Measurements from ENCODE around the gene PFN4.
A peak's percentile ranks its signal among the peaks of the same experiment; 100 is the strongest.

PFN4 gene

DNA sequence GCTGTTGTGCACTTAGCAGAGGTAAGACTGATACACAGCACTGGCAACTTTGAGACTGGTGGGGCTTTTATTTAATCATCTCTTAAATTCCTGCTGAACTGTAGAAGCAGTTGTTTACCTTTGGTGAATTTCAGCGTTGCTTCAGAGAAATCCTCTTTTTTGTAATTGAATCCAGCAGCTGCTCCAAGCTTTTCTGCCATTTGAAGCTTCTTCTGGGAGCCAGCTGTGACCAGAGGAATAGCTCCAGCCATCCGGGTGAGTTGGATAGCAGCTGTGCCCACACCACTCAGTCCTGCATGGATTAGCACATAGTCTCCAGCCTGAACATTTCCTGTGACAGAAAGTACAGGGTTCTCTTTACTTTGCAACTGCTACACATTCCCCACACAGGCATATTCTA lies 42.4 kb downstream of the PFN4 start:
- peaks cover 15% of the 10 kb centered on the region for H3K4me1 ChIP-seq (ENCODE audit: control insufficient read depth, insufficient read depth, low read length, unreplicated experiment)
- H3K27ac ChIP-seq (ENCODE audit: low read depth, low read length): no peak overlapping the region
- H3K27me3 ChIP-seq (ENCODE audit: insufficient read depth, low read length): no peaks in the 10 kb centered on the region
- H3K79me2 ChIP-seq (ENCODE audit: control insufficient read depth, insufficient read depth, low read length, unreplicated experiment): peaks cover 13% of the 10 kb centered on the region
- H3K36me3 ChIP-seq (ENCODE audit: insufficient read depth, low read length): no peaks in the 10 kb centered on the region
- no peak overlapping the region for H3K4me3 ChIP-seq (ENCODE audit: low read depth, low read length)
- H2AFZ ChIP-seq (ENCODE audit: low read length, unreplicated experiment): no peak overlapping the region

DNA sequence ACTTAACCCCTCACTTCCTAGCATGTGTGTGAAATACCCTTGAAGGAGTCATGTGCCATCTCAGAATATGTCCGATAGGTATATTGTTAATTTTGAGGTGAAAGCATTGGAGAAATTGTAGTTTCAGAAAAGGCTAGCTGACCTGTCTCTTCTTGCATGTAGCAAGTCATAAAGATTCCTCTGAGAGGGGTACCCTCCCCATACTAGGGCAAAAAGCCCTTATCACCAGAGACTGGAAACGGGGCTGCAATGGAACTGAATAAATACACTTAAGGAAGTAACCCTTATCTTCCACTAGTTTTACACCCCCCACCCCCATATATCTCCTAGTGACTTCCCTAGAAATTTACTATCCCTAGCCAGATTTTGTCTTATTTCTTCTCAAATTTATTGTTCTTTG lies 45.3 kb downstream of the PFN4 start:
- peaks cover 10% of the 10 kb centered on the region for H3K36me3 ChIP-seq (ENCODE audit: insufficient read depth, low read length)

DNA sequence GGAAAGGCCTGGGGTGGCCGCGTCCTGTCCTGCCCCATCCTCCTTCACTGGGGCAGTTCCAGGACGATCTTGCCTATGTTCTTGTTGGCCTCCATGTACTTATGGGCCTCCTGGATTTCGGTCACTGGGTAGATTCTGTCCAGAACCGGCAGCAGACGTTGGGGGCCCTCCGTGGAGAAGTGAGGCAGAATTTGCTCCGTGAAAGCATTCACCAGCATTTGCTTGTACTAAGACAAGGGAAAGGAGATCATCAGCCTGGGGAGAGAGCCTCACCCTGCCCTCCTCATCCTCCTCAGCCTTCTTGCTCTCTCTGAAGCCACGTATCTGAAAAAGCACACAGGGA lies 45.6 kb downstream of the PFN4 start:
- peaks cover 16% of the 10 kb centered on the region for H3K4me1 ChIP-seq (ENCODE audit: control insufficient read depth, insufficient read depth, low read length, unreplicated experiment)
- H3K27me3 ChIP-seq (ENCODE audit: insufficient read depth, low read length): no peaks in the 10 kb centered on the region
- H3K79me2 ChIP-seq (ENCODE audit: control insufficient read depth, insufficient read depth, low read length, unreplicated experiment): peaks cover 34% of the 10 kb centered on the region
- H2AFZ ChIP-seq (ENCODE audit: low read length, unreplicated experiment): peak overlapping the region; percentile 77
- no peak overlapping the region; the same call in 1 of the 2 replicates for H3K27ac ChIP-seq (ENCODE audit: low read depth, low read length)
- H3K4me3 ChIP-seq (ENCODE audit: low read depth, low read length): peak overlapping the region; percentile 84
- H3K36me3 ChIP-seq (ENCODE audit: insufficient read depth, low read length): peaks cover 14% of the 10 kb centered on the region

More for the DNA sequence above, 45.3 kb downstream of the PFN4 start:
- Histone ChIP-seq H2AFZ (ENCODE audit: low read length, unreplicated experiment) (peak overlapping the region; percentile 77), H3K27ac (ENCODE audit: low read depth, low read length) (no peak overlapping the region), H3K27me3 (ENCODE audit: insufficient read depth, low read length) (no peaks in the 10 kb centered on the region), H3K79me2 (ENCODE audit: control insufficient read depth, insufficient read depth, low read length, unreplicated experiment) (peaks cover 32% of the 10 kb centered on the region), H3K4me3 (ENCODE audit: low read depth, low read length) (peak overlapping the region; percentile 84), H3K4me1 (ENCODE audit: control insufficient read depth, insufficient read depth, low read length, unreplicated experiment) (peaks cover 19% of the 10 kb centered on the region)

DNA sequence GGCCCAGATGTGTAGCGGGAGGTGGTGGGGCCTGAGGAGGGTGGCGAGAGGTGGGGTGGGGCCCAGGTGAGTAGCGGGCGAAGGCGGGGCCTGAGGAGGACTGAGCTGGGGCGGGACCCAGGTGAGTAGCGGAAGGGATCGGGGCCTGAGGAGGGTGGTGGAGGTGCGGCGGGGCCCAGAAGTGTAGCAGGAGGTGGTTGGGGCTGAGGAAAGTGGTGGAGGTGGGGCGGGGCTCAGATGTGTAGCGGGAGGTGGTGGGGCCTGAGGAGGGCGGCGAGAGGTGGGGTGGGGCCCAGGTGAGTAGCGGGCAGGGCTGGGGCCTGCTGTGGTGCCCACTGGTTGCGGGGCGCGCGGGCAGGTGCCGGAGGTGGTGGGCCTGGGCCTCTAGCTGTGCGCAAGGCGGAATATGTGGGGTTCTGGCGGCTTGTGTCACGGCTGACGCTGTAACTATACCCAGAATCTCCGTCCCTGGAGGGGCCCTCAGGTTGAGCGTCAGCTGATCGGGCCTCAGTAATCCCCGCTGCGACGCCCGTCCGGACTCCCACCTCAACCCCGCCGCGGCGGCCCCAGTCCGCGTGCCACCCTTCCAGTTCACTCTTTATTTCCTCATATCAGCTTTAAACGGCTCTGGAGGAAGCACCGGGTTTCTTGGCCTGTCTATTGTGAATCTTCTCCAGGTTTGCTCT lies 46.1 kb downstream of the PFN4 start:
- Histone ChIP-seq H3K4me3 (ENCODE audit: low read depth, low read length) (peak overlapping the region; percentile 84), H3K27me3 (ENCODE audit: insufficient read depth, low read length) (no peaks in the 10 kb centered on the region), H3K4me1 (ENCODE audit: control insufficient read depth, insufficient read depth, low read length, unreplicated experiment) (peaks cover 16% of the 10 kb centered on the region), H2AFZ (ENCODE audit: low read length, unreplicated experiment) (peak overlapping the region; percentile 77), H3K36me3 (ENCODE audit: insufficient read depth, low read length) (peaks cover 18% of the 10 kb centered on the region), H3K27ac (ENCODE audit: low read depth, low read length) (peak overlapping the region; percentile 62), H3K79me2 (ENCODE audit: control insufficient read depth, insufficient read depth, low read length, unreplicated experiment) (peaks cover 34% of the 10 kb centered on the region)

DNA sequence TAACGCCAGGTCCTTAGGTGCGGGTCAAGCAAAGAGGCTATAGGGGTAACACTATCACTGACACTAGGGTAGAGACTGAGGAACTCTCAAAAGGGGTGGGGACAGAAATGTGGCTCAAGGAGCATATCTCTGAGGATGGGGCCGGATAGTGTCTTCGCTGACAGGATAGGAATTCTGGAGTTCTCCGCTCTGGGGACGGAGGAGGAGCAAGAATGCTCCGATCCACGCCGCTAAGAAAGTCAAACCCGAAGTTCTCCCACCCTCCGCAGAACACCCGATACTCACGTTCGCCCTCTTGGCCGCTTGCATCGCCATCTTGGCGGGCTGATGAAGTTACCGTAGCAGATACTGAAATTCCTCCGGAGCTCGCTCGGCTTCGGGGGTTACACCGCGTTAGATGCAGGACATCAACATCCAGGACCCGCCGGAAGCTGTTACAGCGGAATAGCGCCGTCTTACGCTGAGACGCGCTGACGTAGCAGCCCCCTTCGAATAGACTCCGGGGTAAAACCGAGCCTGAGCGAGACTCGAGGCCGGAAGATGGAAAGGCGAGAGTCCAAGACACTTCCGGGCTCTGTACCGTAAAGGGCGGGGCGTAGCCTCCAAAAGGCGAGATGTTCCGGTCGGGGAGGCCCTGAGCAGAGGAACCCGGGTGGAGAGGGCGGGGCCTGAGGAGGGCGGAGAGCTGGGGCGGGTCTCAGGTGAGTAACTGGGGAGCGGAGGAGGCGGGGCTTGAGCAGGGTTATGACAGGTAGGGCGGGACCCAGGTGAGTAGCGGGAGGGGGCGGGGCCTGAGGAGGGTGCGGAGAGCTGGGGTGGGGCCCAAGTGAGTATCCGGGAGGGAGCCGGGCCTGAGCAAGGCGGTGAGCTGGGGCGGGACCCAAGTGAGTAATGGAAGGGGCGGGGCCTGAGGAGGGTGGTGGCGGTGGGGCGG lies 47.0 kb downstream of the PFN4 start, which contains the start of gene SF3B6:
SF3B6 (minus strand) TSS at position 412 of the 934 bp plus-strand sequence; CDS start at position 315, 97 bp downstream.
- peak within 1 kb of the TSS; percentile 84 for H3K4me3 ChIP-seq (ENCODE audit: low read depth, low read length)
- no peaks in the 10 kb centered on the region for H3K27me3 ChIP-seq (ENCODE audit: insufficient read depth, low read length)
- H3K4me1 ChIP-seq (ENCODE audit: control insufficient read depth, insufficient read depth, low read length, unreplicated experiment): peaks cover 16% of the 10 kb centered on the region
- H3K36me3 ChIP-seq (ENCODE audit: insufficient read depth, low read length): peaks cover 18% of the 10 kb centered on the region
- H3K79me2 ChIP-seq (ENCODE audit: control insufficient read depth, insufficient read depth, low read length, unreplicated experiment): peaks cover 40% of the 10 kb centered on the region
- H2AFZ ChIP-seq (ENCODE audit: low read length, unreplicated experiment): peak within 1 kb of the TSS; percentile 77
- peak within 1 kb of the TSS; percentile 62 for H3K27ac ChIP-seq (ENCODE audit: low read depth, low read length)

DNA sequence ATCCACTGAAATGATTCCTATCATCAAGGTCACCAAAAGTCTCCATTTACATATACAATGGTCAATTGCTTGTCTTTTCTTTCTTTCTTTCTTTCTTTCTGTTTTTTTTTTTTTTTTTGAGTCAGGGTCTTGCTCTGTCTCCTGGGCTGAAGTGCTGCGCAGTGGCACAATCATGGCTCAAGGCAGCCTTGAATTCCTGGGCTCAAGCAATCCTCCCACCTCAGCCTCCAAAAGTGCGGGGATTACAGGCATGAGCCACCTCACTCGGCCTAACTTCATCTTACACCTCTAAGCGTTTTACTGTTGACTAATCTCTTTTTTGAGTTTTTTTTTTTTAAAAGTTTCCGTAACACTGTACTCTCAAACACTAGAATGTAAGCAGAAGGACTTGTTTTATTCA lies 47.9 kb downstream of the PFN4 start:
- peaks cover 16% of the 10 kb centered on the region for H3K4me1 ChIP-seq (ENCODE audit: control insufficient read depth, insufficient read depth, low read length, unreplicated experiment)
- peak overlapping the region; percentile 84 for H3K4me3 ChIP-seq (ENCODE audit: low read depth, low read length)
- peak overlapping the region; percentile 62; the same call in 1 of the 2 replicates for H3K27ac ChIP-seq (ENCODE audit: low read depth, low read length)
- no peaks in the 10 kb centered on the region for H3K27me3 ChIP-seq (ENCODE audit: insufficient read depth, low read length)
- H3K36me3 ChIP-seq (ENCODE audit: insufficient read depth, low read length): peaks cover 22% of the 10 kb centered on the region
- peaks cover 44% of the 10 kb centered on the region for H3K79me2 ChIP-seq (ENCODE audit: control insufficient read depth, insufficient read depth, low read length, unreplicated experiment)
- H2AFZ ChIP-seq (ENCODE audit: low read length, unreplicated experiment): no peak overlapping the region

DNA sequence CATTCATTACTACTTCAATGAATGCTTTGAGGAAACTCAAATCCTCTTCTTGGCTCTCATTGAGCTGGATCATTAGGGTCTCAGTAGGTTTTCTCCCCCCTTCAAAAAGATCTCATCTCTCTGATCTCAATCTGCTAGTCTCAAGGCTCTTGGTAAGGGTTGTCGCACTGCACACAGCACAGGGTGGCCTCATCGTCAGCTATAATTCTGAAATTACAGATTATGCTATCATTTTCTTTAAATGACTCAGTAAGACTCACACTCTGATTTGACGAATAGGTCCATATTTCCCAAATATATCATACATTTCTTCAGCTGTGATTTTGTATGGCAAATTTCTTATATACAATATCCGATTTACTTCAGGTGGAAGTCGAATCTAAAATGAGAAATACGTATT lies 49.3 kb downstream of the PFN4 start:
- Histone ChIP-seq H3K4me1 (ENCODE audit: control insufficient read depth, insufficient read depth, low read length, unreplicated experiment) (peaks cover 16% of the 10 kb centered on the region), H2AFZ (ENCODE audit: low read length, unreplicated experiment) (no peak overlapping the region), H3K27me3 (ENCODE audit: insufficient read depth, low read length) (no peaks in the 10 kb centered on the region), H3K36me3 (ENCODE audit: insufficient read depth, low read length) (peaks cover 29% of the 10 kb centered on the region), H3K79me2 (ENCODE audit: control insufficient read depth, insufficient read depth, low read length, unreplicated experiment) (peaks cover 44% of the 10 kb centered on the region), H3K27ac (ENCODE audit: low read depth, low read length) (no peak overlapping the region), H3K4me3 (ENCODE audit: low read depth, low read length) (no peak overlapping the region)

DNA sequence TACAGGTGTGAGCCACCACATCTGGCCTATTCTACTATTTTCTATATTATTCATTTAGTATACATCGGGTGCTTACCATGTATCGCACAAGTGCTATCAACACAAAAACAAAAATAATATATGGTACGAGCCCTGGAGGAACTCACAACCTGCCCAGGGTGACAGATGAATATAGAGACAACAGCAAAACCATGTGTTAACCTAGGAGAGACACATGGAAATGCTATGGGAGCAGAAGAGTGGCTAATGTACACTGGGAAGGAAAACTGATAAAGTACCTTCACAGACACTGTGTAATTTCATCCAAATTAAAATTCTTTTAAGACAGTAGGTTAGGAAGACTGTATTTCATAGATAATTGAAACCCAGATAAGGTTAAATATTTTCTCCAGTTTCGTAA lies 50.9 kb downstream of the PFN4 start:
- Histone ChIP-seq H3K36me3 (ENCODE audit: insufficient read depth, low read length) (peaks cover 38% of the 10 kb centered on the region), H3K4me1 (ENCODE audit: control insufficient read depth, insufficient read depth, low read length, unreplicated experiment) (peaks cover 10% of the 10 kb centered on the region), H2AFZ (ENCODE audit: low read length, unreplicated experiment) (no peak overlapping the region), H3K27ac (ENCODE audit: low read depth, low read length) (no peak overlapping the region), H3K79me2 (ENCODE audit: control insufficient read depth, insufficient read depth, low read length, unreplicated experiment) (peaks cover 44% of the 10 kb centered on the region), H3K27me3 (ENCODE audit: insufficient read depth, low read length) (no peaks in the 10 kb centered on the region), H3K4me3 (ENCODE audit: low read depth, low read length) (no peak overlapping the region)

DNA sequence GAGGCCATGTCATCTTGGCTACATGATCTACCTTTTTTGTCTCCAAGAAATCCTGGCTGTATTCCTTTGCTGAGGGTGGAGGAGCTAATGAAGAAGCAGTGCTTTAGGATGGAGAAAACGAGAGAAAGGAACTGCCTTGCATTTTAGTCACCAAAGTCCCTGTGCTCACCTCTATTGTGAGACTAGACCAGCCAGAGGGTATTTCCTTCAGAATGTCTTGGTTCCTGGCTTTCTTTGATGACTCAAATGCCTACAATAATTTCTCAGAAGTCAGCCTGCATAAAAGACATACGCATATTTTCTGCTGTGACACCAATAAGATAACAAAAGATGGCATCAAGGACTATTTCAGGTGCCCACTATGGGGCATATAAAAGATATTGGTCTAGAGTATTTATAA lies 57.8 kb downstream of the PFN4 start:
- no peaks in the 10 kb centered on the region for H3K4me1 ChIP-seq (ENCODE audit: control insufficient read depth, insufficient read depth, low read length, unreplicated experiment)
- H3K27ac ChIP-seq (ENCODE audit: low read depth, low read length): no peak overlapping the region
- H3K4me3 ChIP-seq (ENCODE audit: low read depth, low read length): no peak overlapping the region
- H2AFZ ChIP-seq (ENCODE audit: low read length, unreplicated experiment): no peak overlapping the region
- peaks cover 20% of the 10 kb centered on the region for H3K36me3 ChIP-seq (ENCODE audit: insufficient read depth, low read length)
- peaks cover 1% of the 10 kb centered on the region for H3K79me2 ChIP-seq (ENCODE audit: control insufficient read depth, insufficient read depth, low read length, unreplicated experiment)
- no peaks in the 10 kb centered on the region for H3K27me3 ChIP-seq (ENCODE audit: insufficient read depth, low read length)

All from ACC112 (cell line).